Inflammatory macrophage treated with lipopolysaccharide for 4 hours (primary cell): ENCODE measurements around the gene BCL3.
"Not testable (repeated sequence)": the region's sequence is repeated elsewhere in the genome, so short reads cannot be mapped to it uniquely, and the experiment has no call there.

Experiments
- DNase-seq: peaks from one replicate; pipeline ENCODE4 v3.0.0-alpha.2; 2020

The BCL3 gene

GRCh38 chr19:44748426-44749254, at the start of gene BCL3:
Gene BCL3 (plus strand): TSS chr19:44748708. CDS start chr19:44748791, 83 bp downstream.
- peak; percentile 75 for DNase-seq

- DNase-seq = no peak
Measured at GRCh38 chr19:44700547-44700946, 48.0 kb upstream of the BCL3 start.

- no peak for DNase-seq
Measured at GRCh38 chr19:44701228-44701627, 47.3 kb upstream of the BCL3 start.

GRCh38 chr19:44702551-44703176, 45.8 kb upstream of the BCL3 start:
- DNase-seq = no peak

GRCh38 chr19:44703336-44704078, 45.0 kb upstream of the BCL3 start:
- no peak for DNase-seq

- DNase-seq = no peak
Measured at GRCh38 chr19:44704982-44705381, 43.5 kb upstream of the BCL3 start.

- DNase-seq = no peak
Measured at GRCh38 chr19:44705502-44706010, 43.0 kb upstream of the BCL3 start.

GRCh38 chr19:44706506-44707236, 41.8 kb upstream of the BCL3 start:
- DNase-seq = no peak

- no peak for DNase-seq
Measured at GRCh38 chr19:44707794-44708193, 40.7 kb upstream of the BCL3 start.

GRCh38 chr19:44708940-44709339, 39.6 kb upstream of the BCL3 start:
- DNase-seq = no peak

- DNase-seq = not testable (repeated sequence)
Measured at GRCh38 chr19:44709434-44710266, 38.9 kb upstream of the BCL3 start.

GRCh38 chr19:44710483-44710882, 38.0 kb upstream of the BCL3 start:
- no peak for DNase-seq

GRCh38 chr19:44712864-44713515, 35.5 kb upstream of the BCL3 start:
- DNase-seq = no peak

GRCh38 chr19:44714597-44715169, 33.8 kb upstream of the BCL3 start:
- no peak for DNase-seq

GRCh38 chr19:44717603-44718002, 30.9 kb upstream of the BCL3 start:
- no peak for DNase-seq

- no peak for DNase-seq
Measured at GRCh38 chr19:44718441-44719261, 29.9 kb upstream of the BCL3 start.

- no peak for DNase-seq
Measured at GRCh38 chr19:44719262-44719701, 29.2 kb upstream of the BCL3 start.

- not testable (repeated sequence) for DNase-seq
Measured at GRCh38 chr19:44720396-44720795, 28.1 kb upstream of the BCL3 start.

- peak; percentile 64 for DNase-seq
Measured at GRCh38 chr19:44720945-44721344, 27.6 kb upstream of the BCL3 start.

- peak; percentile 22 for DNase-seq
Measured at GRCh38 chr19:44721369-44721768, 27.1 kb upstream of the BCL3 start.
